RKO (cell line): Measurements from ENCODE around the gene DCAF16.

Experiments
- DNase-seq: peaks from one replicate; pipeline ENCODE4 v3.0.0-alpha.2; 2016; ENCODE audit warnings: low spot score

DCAF16 gene

DNA sequence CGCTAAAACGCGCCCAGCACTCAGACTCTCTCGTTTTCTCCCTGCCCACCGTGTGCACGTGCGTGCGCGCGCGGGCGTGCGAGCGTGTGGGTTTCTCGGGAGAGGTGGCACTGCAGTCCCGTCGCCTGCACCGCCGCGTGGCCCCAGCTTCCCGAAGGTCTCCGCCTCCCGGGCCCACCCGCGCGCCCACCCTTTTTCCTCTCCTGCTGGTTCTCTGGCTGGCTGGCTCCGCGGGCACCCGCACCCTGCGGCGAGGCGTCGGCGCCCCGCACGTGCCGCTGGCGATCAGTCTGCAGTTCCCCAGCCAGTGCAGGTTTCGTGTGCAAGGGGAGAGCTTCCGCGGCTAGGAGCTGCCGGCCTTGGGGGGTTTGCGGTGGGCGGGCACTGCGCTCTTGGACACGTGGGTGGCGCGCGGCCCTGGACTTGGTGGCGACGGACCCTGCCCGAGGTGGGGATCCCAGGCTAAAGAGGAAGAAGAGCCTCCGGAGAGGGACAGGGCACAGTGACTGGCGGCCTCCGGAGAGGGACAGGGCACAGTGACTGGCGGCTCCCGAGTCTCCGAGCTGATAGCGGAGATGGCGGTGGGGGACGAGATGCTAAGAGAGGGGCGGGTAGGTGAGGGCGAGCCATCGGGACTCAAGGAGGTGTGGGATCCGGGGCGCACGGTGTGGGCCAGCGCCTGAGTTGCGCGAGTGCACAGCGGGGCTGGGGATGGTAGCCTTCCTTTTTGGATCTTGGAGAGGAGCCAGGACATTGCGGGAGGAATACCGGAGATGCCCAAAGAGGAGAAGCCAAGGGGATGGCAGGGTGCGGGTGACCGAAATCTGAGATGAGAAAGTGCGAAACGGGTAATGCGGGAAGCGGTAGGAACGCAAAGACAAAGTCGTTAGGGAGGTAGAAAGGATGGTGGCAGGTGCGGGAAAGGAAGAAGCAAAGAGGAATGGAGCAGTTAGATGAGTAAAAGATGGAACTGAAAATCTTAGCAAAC lies 29.0 kb downstream of the DCAF16 start, which contains the start of gene FAM184B:
Gene FAM184B, minus strand, starts transcription at position 322 of the 988 bp plus-strand sequence. CDS start 322 bp downstream, outside the sequence.
- DNase-seq, result no peak

DNA sequence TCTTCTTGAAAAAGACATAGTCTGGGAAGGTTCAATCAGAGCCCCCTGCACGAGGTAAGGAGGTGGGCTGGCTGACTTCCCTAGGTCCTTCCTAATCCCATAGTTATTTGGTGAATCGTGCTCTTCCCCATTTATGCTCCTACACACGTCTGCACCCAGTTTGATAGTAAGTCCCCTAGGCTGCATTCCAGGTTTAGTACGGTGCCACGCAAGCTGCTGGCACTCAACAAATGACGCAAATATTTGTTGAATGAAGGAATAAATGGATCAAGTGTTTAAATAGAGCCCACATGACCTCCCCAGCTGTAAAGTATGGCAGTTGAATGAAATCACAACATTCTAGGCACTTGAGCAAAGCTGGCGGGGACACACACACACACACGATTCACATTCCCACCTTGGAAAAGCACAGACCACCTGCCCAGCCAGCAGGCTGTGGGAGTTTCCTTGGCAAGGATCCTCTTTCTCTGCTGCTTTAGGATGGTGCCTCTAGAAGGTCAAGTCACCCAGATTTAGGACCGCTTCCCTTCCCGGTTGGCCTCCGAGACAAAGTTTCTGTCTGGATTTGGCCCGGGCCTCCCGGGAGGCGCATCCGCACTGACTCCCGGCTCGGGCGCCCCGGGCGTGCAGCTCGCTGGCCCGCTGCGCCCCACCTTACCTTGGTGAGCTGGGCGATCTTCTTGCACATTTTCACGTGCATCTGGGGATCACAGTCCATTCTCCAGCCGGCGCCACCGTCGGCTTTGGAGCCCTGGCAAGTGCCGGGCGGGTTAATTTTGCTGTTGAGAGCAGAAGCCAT lies 29.9 kb downstream of the DCAF16 start:
- no peak for DNase-seq

DNA sequence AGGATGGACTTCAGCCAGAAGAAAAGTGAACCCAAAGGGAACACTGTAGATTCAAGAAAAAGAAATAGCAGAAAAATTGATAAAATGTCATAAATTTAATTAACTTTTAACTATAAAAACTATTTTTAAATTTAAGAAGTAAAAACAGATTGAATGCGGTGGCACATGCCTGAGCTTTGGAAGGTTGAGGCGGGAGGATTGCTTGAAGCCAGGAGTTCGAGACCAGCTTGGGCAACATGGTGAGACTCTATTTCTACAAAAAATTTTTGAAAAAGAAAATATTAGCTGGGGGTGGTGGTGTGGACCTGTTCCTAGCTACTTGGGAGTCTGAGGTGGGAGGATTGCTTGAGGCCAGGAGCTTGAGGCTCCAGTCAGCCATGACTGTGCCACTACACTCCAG lies 32.1 kb downstream of the DCAF16 start:
- DNase-seq, result no peak

DNA sequence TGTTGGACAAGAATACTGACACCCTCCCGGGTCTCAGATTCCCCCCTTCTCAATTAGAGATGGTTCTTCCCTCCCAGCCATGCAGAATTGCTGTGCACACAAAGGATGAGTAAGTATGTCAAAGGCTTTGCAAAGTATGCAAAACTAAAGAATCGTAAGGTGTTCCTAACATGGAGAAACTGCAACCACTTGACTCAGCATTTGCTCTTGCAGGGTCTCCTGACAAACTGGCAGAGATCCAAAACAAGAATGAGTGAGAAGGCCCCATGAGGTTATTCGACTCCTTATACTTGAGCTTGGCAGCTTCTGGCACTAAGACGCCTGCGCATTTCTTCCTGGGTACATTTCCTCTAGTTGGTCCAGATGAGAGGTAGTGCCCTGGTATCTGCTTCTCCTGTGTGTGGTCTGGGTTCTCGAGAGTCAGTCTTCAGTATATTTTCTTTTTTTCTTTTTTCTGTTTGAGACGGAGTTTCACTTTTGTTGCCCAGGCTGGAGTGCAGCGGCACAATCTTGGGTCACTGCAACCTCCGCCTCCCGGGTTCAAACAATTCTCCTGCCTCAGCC lies 37.3 kb downstream of the DCAF16 start:
- no peak for DNase-seq

DNA sequence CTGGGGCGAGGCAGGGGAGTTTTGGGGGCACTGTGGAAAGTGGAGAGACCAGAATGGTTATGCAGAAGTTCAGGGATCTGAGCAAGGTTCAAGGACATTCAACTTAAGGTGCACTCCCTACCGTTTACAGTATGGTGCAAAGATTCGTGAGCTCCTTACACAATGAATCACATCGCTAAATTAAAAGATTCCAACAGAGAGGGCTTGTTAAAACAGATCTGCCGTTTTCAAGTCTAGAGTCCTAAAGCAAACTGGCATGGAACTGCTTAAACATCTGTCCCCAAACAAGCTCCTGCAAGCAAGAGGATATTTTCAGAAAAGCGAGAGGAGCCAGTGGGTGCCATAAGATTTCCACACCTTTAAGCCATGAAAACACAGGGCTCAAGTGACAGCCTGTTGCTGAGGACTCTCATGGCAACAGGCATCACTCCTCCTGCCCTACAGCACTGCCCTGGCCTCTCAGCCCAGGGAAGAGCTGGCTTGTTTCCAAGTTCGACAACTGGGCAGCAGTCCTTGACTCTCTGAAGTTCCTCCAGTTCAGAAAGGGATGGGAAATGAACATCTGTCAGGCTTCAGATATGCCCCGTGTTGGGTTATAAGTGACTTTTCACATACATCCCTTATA lies 39.2 kb downstream of the DCAF16 start:
- no peak for DNase-seq

DNA sequence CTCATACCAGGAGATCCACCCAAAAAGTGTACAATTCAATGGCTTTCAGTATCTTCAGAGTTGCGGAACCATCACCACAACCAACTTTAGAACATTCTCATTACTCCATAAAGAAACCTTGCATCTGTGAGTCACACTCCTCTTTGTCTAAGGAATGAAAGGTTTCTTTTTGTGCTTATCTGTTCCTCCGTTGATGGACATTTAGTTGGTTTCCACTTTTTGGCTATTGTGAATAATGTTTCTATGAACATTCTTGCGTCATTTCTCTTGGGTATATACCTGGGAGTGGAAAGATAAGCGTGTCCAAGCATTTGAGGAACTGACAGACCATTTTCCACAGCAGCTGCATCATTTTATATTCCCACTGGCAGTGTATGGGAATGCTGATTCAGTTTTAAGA lies 39.7 kb downstream of the DCAF16 start:
- DNase-seq, result no peak

DNA sequence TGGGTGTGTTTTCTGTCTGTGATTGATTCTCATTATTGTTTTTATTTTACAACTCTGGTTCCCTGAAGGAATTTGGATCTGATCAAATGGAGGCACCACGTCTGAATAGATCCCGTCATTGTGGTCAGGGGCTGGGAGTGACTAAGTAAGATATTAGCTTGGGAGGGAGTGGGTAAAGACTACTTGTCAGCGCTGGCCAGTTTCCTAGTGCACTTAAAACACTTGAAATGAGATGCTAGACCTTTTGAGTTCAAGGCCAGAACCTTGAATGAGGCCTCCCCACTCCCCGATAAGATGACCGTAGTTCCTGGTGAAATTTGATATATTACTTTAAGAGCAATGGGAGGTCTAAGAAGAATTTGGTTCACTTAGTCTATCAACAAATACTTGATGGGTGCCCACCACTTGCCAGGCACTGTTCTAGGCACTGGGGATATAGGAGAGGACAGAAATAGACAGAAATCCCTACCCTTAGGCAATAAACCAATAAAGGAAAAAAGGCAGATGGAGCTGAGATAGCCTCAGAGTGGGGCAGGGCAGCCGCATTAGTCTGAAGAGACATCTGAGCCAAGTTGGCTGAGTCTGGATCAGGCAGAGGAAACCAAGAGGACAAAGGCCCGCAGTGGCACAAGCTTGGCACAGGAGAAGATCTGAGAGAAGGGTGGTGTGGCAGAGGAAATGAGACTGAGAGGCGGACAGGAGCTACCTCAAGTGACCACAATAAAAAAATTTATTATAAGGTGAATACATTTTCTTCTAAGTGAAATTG lies 41.0 kb downstream of the DCAF16 start:
- no peak for DNase-seq

DNA sequence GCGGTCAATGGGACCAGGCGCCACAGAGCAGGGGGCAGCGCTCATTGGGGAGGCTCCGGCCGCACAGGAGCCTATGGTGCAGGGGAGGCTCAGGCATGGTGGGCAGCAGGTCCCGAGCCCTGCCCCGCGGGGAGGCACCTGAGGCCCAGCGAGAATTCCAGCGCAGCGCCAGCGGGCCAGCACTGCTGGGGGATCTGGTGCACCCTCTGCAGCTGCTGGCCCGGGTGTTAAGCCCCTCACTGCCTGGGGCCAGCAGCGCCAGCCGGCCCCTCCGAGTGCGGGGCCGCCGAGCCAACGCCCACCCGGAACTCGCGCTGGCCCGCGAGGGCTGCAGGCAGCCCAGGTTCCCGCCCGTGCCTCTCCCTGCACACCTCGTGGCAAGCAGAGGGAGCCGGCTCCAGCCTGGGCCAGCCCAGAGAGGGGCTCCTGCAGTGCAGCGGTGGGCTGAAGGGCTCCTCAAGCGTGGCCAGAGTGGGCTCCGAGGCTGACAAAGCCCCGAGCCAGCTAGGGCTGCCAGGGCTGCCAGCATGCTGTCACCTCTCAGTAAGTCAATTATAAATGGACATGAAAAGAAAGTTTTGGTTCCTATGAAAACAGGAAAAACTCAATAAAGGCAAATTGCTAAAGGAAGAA lies 43.6 kb downstream of the DCAF16 start:
- no peak for DNase-seq

DNA sequence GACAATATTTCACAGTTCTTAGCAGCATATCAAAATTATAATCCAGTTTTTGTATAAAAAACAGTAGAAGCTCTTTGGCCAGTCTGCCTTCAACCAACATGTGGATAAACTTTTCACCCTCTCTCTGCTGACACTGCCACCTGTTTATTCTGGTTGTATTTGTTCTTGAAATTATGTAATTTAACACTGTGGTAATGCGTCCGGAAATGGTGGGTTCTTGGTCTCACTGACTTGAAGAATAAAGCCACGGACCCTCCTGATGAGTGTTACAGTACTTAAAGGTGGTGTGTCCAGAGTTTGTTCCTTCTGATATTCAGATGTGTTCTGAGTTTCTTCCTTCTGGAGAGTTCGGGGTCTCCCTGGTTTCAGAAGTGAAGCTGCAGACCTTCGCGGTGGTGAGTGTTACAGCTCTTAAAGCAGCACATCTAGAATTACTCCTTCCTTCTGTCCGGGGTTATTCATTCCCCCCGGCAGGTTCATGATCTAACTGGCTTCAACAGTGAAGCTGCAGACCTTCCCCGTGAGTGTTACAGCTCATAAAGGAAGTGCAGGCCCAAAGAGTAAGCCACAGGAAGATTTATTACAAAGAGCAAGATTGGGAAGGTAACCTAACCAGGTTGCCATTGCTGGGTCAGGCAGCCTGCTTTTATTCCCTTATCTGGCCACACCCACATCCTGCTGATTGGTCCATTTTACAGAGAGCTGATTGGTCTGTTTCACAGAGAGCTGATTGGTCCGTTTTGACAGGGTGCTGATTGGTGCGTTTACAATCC lies 44.9 kb downstream of the DCAF16 start:
- no peak for DNase-seq

DNA sequence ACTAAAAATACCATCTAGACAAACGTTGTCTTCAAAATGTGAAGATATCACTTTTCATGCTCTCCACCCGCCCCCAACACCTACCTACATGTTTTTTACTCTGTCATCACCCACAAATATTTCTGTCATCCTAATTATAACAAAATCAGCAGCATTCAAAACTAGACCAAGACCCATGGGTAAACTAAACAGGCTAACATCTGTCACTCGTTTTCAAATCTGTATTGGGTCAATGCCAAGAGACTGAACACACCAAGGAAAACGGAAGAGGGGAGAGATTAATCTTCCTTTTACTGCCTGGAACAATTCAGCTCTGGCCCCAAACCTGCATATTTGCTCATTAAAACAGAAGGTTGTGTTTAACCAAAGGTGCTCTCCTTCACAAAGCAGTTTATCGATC lies 46.6 kb downstream of the DCAF16 start:
- no peak for DNase-seq

DNA sequence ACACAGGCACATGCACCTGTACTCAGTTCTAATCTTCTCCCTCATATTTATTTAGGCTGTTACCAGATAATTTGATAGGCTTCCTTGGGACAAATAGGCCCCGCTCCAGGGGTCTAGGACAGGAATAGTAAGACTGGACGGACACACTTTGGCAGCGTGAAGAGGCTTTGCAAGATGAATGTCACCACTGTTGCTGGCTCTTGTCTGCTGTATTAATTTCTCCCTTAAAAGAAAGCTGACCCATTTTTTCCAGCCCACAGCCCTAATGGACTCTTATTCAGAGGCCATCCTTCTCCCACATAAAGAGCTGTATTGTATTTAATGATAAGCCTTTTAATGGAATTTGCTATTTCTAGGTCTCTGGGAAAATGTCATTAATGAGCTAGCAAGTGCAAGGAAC lies 47.1 kb downstream of the DCAF16 start:
- DNase-seq, result no peak

DNA sequence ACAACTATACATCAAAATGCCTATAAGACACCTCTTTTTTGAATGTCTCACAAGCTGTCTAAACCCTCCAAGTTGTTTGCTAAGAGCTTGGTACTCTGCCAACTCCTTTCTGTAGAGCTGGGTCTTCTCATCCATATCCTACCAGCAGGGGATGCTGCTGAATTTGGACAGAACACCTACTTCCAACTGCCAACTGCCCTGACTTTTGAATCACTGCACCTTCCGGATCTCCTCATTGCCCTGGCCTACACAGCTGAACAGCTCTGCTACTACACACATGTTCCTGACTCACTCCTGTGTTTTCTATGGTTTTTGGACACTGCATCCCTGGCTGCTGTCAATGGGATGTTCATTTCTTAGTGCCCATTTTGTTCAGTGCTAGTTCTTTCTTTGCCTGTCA lies 47.8 kb downstream of the DCAF16 start:
- peak; percentile 44 for DNase-seq

DNA sequence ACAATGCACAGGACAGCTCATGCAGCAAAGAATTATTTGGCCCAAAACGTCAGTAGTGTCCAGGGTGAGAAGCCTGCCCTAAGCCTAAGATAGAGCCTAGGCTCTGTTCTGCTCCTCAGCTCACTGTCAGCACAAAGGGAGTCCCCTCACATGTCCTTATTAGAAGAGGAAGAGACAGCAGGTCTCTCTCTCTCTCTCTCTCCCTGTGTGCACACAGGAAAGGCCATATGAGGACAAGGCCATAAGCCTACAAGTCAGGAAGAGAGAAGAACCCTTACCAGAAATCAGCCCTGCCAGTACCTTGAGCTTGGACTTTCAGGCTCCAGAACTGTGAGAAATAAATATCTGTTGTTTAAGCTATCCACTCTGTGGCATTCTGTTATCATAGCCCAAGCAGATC lies 49.5 kb downstream of the DCAF16 start:
- no peak for DNase-seq

DNA sequence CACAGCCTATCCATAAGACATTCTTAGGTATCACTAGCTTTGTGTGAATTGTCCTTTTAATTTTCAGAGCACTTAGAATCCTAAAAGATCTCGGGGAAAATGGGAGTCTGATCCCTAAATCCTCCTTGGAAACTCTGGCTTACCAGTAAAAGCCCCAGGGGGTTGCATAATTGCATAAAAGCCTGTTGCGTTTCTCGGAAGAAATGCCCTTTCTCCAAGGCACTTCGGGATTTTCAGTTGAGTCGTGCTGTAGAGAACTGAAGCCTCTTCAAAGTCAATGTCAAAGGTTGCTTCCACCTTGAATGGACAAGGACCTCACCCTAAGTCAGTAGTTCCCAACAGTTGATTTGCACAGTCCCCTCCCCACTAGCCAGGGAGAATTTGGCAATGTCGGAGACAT lies 49.9 kb downstream of the DCAF16 start:
- DNase-seq, result no peak

DNA sequence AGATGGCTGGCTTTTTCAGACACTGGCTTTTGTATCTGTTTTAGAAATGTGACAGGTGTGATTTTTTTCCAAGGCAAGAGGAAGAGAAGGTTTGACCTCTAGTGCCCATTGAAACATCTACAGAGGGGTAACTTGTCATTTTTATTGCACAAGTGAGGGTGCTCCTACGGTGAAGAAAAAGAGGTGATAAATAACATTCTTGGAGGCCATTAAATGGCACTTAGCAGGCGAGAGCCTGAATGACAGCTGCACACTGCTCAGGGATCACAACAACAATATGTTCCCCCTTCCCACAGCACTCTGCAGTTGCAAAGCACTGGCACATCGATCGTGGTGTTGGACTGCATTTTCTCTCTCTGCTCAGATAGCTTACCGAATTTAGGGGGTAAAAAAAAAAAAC lies 52.1 kb downstream of the DCAF16 start:
- no peak for DNase-seq

DNA sequence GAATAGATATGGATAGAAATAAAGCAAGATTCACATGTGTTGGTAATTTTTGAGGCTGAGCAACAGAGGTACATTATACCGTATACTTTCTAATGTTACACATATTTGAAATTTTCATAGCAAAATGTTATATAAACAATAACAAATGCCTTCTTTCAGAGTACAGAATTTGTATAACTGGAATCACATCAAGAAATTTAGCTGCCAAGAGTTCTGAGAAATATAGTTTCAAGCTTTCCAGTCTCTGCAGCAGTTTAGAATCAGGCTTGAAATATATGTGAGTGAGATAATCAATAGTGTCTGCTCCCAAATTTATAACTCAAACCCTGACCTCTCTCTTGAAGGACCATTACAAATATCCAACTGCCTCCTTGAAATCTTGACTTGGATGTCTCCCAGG lies 52.9 kb downstream of the DCAF16 start:
- no peak for DNase-seq

DNA sequence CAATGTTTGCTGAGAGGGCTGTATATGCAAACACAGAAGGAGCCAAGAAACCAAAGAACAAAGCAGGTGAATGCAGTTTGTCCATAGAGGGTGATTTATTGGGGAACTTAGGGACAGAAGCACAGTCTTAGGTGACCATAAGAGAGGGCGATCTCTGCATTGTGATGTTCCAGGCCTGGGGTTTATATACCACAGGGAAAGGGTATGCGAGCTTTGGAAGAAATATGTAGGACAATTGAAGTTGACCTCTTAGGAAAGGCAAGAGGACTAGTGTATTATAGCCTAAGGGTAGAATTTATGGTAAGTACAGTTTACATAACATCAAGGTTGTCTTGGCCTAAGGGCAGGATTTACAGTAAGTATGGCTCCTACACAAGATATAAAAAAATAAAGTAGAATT lies 56.9 kb downstream of the DCAF16 start:
- no peak for DNase-seq
